NB4 (cell line): Measurements from ENCODE around the gene PDE11A.

Experiments used
- DNase-seq: peaks from one replicate; pipeline ENCODE4 v3.0.0; 2010; ENCODE audit warnings: low read depth
- H3K4me3 ChIP-seq: one replicate; pipeline ENCODE4 v1.5.1; 2011; ENCODE audit warnings: mild to moderate bottlenecking, low read depth, low read length, moderate library complexity
- CTCF ChIP-seq: IDR thresholded peaks from one replicate; pipeline ENCODE4 v1.5.1; 2012; ENCODE audit warnings: low read depth, low read length
- MAX ChIP-seq: IDR thresholded peaks from 2 replicates; pipeline ENCODE4 v1.6.1; 2011; ENCODE audit warnings: low read depth, low read length
- MYC ChIP-seq: IDR thresholded peaks from 2 replicates; pipeline ENCODE4 v1.6.1; 2011; ENCODE audit warnings: low read depth, low read length
- POLR2A ChIP-seq: IDR thresholded peaks from 2 replicates; pipeline ENCODE4 v1.6.1; 2011; ENCODE audit warnings: mild to moderate bottlenecking; ENCODE audit not compliant: insufficient read length; ENCODE audit errors: extremely low read depth

PDE11A gene

GRCh38 chr2:177998996-177999395 is 73.6 kb downstream of the PDE11A start:
- DNase-seq = no peak
- no peak overlapping the region for H3K4me3 ChIP-seq
- no peak for TF ChIP-seq POLR2A
- TF ChIP-seq MYC = no peak
- TF ChIP-seq CTCF = no peak
- no peak for TF ChIP-seq MAX

GRCh38 chr2:177998006-177998405 is 74.6 kb downstream of the PDE11A start:
- no peak for TF ChIP-seq MAX
- TF ChIP-seq CTCF = no peak
- no peak for DNase-seq
- no peak overlapping the region for H3K4me3 ChIP-seq

- DNase-seq = no peak
These were observed 79.6 kb downstream of the PDE11A start for GRCh38 chr2:177992992-177993391.

GRCh38 chr2:177989029-177989885 is 83.3 kb downstream of the PDE11A start:
- no peak for DNase-seq
- no peak overlapping the region for H3K4me3 ChIP-seq
- TF ChIP-seq MAX (no peak), POLR2A (no peak), CTCF (no peak), MYC (no peak)

More at GRCh38 chr2:177992992-177993391, 79.6 kb downstream of the PDE11A start:
- no peak overlapping the region for H3K4me3 ChIP-seq
- TF ChIP-seq MAX = no peak
- no peak for TF ChIP-seq MYC
- no peak for TF ChIP-seq CTCF
- no peak for TF ChIP-seq POLR2A

GRCh38 chr2:177984749-177985148 is 87.8 kb downstream of the PDE11A start:
- no peak for DNase-seq
- TF ChIP-seq MYC = no peak
- no peak for TF ChIP-seq MAX
- no peak for TF ChIP-seq POLR2A
- TF ChIP-seq CTCF = no peak
- H3K4me3 ChIP-seq = no peak overlapping the region
